ENCODE data around the gene GJB4.
"Not testable (repeated sequence)": the region's sequence is repeated elsewhere in the genome, so short reads cannot be mapped to it uniquely, and the experiment has no call there.

GJB4 gene

DNA sequence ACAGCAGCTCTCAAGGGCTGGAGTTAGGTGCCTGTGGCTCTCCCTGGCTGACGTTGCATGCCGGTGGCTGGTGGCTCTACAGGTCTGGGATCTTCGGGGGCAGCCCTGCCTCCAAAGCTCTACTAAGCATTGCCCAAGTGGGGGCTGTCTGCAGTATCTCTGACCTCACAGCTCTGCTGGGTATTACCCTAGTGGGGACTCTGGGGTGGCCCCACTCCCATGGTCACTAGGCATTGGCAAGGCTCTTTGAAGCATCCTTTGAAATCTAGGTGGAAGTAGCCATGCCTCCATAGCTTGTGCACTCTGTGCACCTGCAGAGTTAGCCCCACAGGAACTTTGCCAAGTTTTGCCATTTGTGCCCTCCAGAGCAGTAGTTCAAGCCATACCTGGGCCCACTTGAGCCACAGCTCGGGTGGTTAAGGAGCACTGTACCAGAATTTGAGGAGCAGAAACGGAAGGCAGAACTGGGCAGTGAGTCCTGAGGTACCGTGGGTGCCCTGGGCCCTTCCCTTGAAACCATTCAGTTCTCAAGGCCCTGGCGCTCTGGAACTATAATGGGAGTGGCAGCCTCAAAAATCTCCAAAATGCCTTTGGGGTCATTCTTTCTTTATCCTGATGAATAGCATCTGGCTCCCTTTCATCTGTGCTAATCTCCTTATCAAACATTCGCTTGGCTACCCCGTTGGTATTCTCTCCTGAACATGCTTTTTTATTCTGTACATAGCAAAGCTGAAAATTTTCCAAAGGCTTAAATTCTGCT is 48.7 kb downstream of the GJB4 start:
- DNase-seq: no peak

DNA sequence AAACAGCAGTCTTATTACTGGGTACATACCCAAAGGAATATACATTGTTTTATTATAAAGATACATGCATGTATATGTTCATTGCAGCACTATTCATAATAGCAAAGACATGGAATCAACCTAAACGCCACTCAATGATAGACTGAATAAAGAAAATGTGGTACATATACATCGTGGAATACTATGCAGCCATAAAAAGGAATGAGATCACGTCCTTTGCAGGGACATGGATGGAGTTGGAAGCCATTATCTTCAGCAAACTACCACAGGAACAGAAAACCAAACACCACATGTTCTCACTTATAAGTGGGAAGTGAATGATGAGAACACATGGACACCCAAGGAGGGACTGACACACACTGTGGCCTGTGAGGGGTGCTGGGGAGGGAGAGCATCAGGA is 51.2 kb downstream of the GJB4 start:
- not testable (repeated sequence) for DNase-seq
